Activated gamma-delta T cell treated with Interleukin-2 at 50 U/mL for 16 hours (primary cell): ENCODE measurements around the gene PLB1.

ENCODE experiments used
- DNase-seq: peaks from one replicate; pipeline ENCODE4 v3.0.0-alpha.2; 2020

PLB1 gene

DNA sequence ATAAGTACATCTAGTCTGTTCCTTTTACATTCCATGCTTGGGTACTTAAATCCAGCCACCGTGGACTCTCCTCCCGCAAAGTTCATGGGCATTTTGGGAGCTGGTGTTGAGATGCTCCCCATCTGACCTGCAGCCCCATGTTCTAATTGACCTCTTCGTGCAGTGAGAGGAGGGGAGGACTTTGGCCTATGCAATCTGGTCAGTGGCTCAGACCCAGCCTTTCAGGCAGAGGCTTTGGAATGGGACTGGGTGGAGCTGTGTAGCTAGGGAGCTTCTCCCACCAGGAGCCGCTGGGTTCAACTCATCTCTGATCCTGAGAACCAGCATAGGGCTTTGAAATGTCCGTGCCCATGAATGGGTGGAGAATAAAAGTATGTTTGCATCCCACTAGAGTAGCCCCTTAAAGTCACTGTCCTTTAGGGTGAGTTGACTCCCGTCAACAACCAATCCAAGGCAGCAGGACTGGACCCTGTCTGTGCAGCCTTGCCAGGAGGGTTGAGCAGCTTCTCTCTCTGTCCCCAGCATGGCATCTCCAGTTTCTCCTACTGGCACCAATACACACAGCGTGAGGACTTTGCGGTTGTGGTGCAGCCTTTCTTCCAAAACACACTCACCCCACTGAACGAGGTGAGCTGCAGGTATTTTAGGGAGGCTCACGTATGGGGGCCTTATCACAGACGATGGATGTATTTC lies 135.8 kb downstream of the PLB1 start:
- no peak for DNase-seq

DNA sequence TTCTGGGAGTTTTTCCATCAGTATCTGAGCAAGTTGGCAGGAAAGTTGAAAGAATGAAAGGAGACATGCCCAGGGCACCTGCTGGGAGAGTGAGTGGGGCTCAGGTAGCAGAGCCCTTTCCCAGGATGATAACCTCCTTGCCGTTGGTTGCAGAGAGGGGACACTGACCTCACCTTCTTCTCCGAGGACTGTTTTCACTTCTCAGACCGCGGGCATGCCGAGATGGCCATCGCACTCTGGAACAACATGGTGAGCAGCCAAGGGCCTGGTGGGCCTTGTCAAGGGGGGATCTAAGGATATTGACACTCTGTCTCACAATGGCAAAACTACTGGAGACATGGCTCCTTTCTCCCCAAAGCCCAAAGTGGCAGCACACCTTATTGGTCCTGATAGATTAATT lies 136.9 kb downstream of the PLB1 start:
- DNase-seq, result no peak

GRCh38 chr2:28633204-28633603 lies 137.3 kb downstream of the PLB1 start:
- no peak for DNase-seq

DNA sequence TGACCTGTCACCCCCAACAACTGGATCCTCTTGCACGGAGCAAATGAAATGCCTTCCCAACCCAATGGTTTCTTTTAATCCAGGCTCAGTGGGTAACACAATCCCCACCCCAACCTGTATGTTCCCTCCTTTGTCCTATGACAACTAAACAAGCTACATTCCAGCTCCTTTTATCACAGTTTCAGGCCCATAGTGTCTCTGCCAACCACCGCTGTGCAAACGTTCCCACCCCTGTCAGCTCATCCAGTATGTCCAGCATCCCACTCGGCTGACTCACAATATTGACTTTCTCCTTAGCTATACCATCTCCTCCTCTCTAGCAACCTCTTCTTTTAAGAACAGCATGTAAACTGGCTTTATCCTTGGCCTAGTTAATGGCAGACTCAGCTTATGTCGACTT lies 137.9 kb downstream of the PLB1 start:
- DNase-seq, result no peak

- DNase-seq, result no peak
Measured at GRCh38 chr2:28635191-28635611, 139.3 kb downstream of the PLB1 start.

DNA sequence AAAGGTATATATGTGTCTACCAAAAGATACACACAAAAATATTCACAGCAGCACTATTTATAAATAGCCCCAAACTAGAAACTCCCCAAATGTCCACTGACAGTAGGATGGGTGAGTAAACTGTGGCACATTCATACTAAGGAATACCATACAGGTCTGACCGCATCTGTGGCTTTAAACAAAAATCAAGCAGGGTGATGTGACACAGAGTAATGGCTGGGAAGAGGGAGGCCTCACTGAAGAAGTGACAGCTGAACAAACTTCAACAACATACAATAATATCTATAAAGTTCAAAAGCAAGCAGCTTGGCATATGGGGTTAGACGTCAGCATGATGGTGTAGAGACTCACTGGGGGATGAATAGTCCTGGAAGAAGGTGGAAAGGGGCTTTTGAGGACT lies 140.6 kb downstream of the PLB1 start:
- no peak for DNase-seq

DNA sequence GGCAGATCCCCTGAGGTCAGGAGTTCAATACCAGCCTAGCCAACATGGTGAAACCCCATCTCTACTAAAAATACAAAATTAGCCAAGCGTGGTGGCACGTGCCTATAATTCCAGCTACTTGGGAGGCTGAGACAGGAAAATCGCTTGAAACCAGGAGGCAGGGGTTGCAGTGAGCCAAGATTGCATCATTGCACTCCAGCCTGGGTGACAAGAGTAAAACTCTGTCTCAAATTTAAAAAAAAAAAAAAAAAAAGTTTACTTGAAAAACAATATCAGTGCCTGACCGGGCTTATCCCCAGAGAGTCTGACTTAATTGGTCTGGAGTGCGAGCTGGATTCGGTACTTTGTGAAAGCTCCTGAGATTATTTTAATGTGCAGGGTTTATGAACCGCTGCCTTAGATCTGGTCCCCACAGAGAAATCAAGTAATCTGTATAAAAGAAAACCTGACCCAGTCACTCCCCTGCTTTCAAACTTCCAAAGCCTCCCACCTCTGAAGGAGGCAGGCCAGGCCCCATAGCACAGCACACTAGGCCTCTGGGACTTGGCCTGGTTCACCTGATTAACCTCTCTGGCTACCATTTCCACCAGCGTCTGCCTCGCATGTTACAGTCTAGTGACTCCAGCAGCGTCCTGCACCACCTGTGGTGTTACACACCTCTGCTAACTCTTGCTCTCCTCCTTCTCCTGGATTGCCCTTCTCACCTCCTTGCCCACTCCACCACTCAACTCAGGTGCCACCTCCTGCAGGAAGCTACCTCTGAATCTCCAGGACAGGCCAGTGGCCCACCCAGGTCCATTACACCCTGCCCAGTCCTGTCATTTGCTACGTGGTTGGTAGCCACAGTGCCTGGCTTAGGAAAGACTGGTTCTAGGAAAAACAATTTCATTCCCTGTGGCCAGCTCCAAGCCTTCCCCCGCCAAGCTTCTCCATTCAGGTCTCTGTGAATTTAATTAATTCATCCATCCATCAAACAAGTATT lies 141.5 kb downstream of the PLB1 start:
- DNase-seq, result no peak

- DNase-seq, result no peak
Measured at GRCh38 chr2:28638102-28638501, 142.2 kb downstream of the PLB1 start.

GRCh38 chr2:28639092-28639691 lies 143.3 kb downstream of the PLB1 start:
- no peak for DNase-seq

GRCh38 chr2:28639836-28640235 lies 144.0 kb downstream of the PLB1 start:
- no peak for DNase-seq

DNA sequence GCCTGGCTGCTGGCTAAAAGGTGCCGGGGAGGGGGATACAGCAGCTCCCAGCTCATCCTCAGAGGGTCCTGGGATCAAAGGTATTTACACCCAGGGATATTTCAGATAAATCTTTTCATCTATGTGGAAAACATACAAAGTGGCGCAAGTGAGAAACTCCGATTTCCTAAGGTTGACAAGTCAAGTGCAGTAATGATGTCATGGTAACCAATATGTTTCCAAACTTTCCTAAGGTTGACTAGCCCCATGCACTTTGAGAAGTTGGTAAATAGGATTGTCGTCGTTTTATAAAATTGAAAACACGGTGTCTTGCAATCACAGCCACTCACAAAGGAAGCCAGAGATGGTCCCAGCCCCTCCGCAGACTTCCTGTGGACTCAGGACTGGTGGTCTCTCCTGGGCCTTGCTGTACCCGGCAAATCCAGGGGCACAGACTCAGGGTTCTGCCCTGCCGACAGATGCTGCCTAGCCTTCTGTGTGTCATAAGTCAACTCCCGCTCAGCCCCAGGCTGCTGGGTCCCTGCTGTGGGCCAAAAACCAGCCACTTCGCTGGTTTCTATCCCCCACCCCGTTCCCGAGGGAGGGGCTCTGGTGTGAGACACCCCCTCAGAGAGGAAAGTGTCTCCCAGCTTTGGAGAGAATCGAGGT lies 144.5 kb downstream of the PLB1 start:
- DNase-seq, result no peak

DNA sequence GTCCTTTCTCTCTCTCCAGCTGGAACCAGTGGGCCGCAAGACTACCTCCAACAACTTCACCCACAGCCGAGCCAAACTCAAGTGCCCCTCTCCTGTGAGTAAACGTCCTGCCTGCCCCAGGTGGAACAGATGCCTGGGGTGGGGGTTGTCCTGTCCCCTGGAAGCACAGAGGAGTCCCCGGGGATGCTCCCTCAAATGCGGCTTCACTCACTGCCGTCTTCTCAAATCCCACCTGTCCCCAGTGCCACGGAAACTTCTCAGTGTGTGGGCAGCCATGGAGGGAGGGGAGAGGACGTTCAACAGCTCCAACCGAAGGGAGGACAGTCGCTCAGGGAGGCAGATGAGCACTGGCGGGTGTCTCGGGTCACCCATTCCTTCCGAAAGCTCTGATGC lies 145.0 kb downstream of the PLB1 start:
- no peak for DNase-seq

GRCh38 chr2:28642796-28643195 lies 146.9 kb downstream of the PLB1 start:
- DNase-seq, result no peak

- DNase-seq, result no peak
Measured at GRCh38 chr2:28643327-28643726, 147.5 kb downstream of the PLB1 start.

DNA sequence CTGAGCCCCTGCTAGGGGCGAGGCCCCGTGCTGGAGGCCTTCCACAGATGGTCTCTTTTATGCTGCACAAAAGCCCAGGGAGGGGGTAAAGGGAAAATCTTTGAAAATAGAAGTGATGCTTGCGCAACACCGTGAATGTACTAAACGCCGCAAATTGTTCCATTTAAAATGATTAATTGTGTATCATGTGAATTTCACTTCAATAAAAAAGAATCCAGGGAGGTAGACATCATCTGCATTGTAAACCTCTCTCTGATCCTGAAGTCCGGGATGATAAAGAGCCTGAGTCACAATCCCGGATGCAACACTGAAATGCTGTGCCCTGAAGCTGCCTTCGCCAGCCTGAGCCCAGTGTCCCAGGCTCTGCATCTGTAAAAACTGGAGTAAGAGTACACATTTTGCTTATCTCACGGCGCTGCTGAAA lies 148.1 kb downstream of the PLB1 start:
- DNase-seq, result no peak

DNA sequence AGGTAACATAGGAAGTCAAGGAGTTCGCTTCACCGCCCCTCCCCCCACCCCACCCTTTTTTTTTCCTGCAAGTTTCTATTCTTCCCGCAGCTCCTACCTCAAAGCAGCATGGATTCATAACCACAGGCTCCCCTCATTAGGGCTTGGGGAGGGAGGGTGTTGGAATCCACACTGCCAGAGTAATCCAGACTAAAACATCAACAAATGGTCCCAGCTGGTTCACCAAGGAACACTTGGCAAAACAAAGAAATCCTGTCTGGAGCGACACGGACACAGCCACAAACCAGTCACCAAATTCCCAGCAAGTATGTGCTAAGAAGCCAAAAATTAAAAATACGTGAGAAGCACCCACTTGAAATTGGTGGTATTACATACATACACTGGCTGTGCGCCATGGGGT lies 148.9 kb downstream of the PLB1 start:
- no peak for DNase-seq

DNA sequence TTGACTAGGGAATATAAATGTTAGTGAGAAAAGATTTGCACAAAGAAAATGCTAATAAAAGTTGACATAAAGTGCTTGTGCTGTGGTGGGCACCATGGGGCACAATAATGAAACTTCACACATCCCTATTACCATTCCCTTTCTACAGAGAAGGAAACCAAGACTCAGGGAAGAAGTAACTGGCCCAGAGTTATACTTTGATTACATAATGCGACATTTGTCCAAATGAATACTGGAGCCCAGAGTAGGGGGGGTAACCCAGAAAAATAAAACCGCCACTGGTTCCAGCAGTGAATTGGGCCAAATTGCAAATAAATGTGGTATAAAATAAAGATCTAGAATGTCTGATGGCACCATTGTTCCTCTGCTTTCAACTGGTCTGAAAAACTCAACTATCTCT lies 149.7 kb downstream of the PLB1 start:
- DNase-seq, result no peak

GRCh38 chr2:28647682-28648081 lies 151.8 kb downstream of the PLB1 start:
- DNase-seq, result no peak

DNA sequence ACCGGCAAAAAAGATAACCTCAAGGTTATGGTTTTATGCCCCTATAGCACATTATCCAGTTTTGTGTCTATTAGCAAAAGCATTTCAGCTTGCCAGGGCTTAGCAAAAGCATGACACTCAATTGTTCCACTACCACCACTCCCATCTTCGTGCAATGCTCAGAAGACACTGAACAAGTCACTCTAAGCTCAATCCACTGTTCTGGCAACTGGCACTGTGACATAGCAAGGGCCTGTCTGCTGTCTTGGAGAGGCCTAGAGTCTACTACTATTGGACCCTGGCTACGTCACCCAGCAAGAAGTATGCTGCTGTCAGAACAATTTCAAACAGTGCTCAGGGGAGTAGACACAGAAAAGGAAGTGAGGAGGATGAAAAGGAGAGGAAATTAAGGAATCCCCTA lies 152.3 kb downstream of the PLB1 start:
- DNase-seq, result no peak

GRCh38 chr2:28648671-28649395 lies 153.0 kb downstream of the PLB1 start:
- DNase-seq, result no peak

- DNase-seq, result no peak
Measured at GRCh38 chr2:28649481-28650265, 153.8 kb downstream of the PLB1 start.

DNA sequence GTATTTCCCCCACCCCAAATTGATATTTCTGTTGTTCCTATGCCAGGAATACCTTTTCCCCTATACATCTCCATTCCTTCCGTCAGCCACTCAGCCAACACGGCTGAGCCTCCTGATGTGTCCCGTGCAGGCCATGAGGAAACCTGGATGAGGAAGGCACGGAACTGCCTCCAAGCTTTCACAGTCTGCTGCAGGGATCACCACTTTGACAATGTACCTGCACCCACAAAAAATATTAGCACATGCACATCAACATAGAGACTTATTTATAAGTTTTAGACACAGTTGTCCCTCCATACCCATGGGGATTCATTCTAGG lies 154.4 kb downstream of the PLB1 start:
- DNase-seq, result no peak
